ENCODE measurements around the gene DPYD.

DNA sequence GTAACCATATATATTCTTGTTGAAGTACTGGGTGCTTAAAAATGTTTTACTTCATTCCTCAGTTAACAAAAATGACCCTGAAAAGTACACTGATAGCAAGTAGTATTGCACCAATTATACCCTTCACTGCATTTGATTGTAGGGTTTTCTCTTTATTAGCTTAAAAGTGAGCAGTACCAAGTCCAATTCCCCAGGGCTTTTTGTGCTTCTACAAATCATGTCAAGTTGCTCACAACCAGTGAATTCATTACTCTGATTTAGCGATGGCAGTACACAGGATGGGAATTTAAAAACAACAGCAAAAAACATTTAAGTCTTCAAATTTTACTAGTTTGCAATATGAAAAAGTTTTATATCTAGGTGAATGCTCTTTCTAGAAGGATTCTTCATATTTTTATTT is 762.8 kb downstream of the DPYD start:
- TF ChIP-seq, protein P1, sequence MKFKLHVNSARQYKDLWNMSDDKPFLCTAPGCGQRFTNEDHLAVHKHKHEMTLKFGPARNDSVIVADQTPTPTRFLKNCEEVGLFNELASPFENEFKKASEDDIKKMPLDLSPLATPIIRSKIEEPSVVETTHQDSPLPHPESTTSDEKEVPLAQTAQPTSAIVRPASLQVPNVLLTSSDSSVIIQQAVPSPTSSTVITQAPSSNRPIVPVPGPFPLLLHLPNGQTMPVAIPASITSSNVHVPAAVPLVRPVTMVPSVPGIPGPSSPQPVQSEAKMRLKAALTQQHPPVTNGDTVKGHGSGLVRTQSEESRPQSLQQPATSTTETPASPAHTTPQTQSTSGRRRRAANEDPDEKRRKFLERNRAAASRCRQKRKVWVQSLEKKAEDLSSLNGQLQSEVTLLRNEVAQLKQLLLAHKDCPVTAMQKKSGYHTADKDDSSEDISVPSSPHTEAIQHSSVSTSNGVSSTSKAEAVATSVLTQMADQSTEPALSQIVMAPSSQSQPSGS (IDR thresholded peaks at IDR 0.05; ENCODE audit: low read length): no peak
- TF ChIP-seq POLR2AphosphoS5 (IDR thresholded peaks at IDR 0.05; ENCODE audit: low read length) (no peak), TBL1XR1 (IDR thresholded peaks at IDR 0.05; ENCODE audit: low read depth, low read length) (no peak), WRNIP1 (IDR thresholded peaks at IDR 0.05; ENCODE audit: borderline replicate concordance, low read depth, low read length) (no peak)
- TF ChIP-seq, protein P2, sequence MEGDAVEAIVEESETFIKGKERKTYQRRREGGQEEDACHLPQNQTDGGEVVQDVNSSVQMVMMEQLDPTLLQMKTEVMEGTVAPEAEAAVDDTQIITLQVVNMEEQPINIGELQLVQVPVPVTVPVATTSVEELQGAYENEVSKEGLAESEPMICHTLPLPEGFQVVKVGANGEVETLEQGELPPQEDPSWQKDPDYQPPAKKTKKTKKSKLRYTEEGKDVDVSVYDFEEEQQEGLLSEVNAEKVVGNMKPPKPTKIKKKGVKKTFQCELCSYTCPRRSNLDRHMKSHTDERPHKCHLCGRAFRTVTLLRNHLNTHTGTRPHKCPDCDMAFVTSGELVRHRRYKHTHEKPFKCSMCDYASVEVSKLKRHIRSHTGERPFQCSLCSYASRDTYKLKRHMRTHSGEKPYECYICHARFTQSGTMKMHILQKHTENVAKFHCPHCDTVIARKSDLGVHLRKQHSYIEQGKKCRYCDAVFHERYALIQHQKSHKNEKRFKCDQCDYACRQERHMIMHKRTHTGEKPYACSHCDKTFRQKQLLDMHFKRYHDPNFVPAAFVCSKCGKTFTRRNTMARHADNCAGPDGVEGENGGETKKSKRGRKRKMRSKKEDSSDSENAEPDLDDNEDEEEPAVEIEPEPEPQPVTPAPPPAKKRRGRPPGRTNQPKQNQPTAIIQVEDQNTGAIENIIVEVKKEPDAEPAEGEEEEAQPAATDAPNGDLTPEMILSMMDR (IDR thresholded peaks at IDR 0.05 in 2 of 3, conservative IDR thresholded peaks at IDR 0.05 in 1 of 3; ENCODE audit: control insufficient read depth in 2 of 3, extremely low read depth in 1 of 3, insufficient read depth in 1 of 3, low read depth in 3 of 3, low read length in 3 of 3): no peak
- TF ChIP-seq, protein P3, sequence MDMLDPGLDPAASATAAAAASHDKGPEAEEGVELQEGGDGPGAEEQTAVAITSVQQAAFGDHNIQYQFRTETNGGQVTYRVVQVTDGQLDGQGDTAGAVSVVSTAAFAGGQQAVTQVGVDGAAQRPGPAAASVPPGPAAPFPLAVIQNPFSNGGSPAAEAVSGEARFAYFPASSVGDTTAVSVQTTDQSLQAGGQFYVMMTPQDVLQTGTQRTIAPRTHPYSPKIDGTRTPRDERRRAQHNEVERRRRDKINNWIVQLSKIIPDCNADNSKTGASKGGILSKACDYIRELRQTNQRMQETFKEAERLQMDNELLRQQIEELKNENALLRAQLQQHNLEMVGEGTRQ (IDR thresholded peaks at IDR 0.05; ENCODE audit: borderline replicate concordance, low read depth, low read length): no peak

Data from GM12878 (cell line).